Thyroid gland (tissue), 4 donors: Measurements from ENCODE around the gene VAMP7.

Experiments used
- POLR2A ChIP-seq, 2 donors: fragments of 450-650 bp; IDR thresholded peaks; one replicate each; pipeline ENCODE4 v1.6.1; 2017; ENCODE audit warnings: antibody characterized with exemption in 2 of 2, mild to moderate bottlenecking in 2 of 2, moderate library complexity in 1 of 2
- TF ChIP-seq, protein P1 (sequence below), 6 experiments: fragments of 200-600 bp in 3 of 6; fragments of 450-650 bp in 3 of 6; sonication (generic) in 3 of 6; IDR thresholded peaks; one replicate each; pipeline ENCODE4 v1.5.1; 2016 to 2019; ENCODE audit warnings: antibody characterized with exemption in 6 of 6, mild to moderate bottlenecking in 2 of 6, inconsistent platforms in 1 of 6, moderate library complexity in 1 of 6

DNA sequence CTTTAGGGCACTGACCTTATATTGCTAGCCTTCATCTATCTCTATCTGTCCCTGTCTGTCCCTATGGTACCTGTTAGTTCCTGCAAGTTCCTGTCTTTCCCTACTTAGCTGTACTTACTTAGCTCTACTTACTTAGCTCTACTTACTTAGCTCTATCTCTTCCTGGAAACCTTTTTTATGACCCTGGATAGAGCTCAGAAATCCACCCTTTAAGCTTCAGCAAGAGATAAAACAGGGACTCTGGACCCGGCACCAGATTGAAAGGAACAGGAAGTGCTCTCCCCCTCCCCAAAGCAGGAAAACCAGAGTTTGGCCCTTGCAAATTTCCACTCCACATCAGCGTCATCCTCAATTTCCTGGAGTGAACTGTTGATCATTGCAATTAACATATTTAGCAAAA is 104.1 kb downstream of the VAMP7 start:
- TF ChIP-seq, protein P1, sequence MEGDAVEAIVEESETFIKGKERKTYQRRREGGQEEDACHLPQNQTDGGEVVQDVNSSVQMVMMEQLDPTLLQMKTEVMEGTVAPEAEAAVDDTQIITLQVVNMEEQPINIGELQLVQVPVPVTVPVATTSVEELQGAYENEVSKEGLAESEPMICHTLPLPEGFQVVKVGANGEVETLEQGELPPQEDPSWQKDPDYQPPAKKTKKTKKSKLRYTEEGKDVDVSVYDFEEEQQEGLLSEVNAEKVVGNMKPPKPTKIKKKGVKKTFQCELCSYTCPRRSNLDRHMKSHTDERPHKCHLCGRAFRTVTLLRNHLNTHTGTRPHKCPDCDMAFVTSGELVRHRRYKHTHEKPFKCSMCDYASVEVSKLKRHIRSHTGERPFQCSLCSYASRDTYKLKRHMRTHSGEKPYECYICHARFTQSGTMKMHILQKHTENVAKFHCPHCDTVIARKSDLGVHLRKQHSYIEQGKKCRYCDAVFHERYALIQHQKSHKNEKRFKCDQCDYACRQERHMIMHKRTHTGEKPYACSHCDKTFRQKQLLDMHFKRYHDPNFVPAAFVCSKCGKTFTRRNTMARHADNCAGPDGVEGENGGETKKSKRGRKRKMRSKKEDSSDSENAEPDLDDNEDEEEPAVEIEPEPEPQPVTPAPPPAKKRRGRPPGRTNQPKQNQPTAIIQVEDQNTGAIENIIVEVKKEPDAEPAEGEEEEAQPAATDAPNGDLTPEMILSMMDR (IDR thresholded peaks at IDR 0.05) = no peak
- no peak for TF ChIP-seq POLR2A (IDR thresholded peaks at IDR 0.05)
